Fibroblast of mammary gland (primary cell): ENCODE measurements around the gene DDX31.

Source experiments
- DNase-seq: peaks from one replicate; pipeline ENCODE4 v3.0.0-alpha.2; 2010; ENCODE audit warnings: low read depth
- H3K4me3 ChIP-seq: 2 replicates; pipeline ENCODE4 v1.5.1; 2011; ENCODE audit warnings: low read depth, mild to moderate bottlenecking, low read length, moderate library complexity; ENCODE audit not compliant: control insufficient read depth
- TF ChIP-seq, protein P1 (sequence below): conservative IDR thresholded peaks from 2 replicates; pipeline ENCODE4 v1.5.1; 2011; ENCODE audit warnings: low read depth, low read length, inconsistent platforms; ENCODE audit not compliant: control insufficient read depth, insufficient read depth

Gene DDX31

DNA sequence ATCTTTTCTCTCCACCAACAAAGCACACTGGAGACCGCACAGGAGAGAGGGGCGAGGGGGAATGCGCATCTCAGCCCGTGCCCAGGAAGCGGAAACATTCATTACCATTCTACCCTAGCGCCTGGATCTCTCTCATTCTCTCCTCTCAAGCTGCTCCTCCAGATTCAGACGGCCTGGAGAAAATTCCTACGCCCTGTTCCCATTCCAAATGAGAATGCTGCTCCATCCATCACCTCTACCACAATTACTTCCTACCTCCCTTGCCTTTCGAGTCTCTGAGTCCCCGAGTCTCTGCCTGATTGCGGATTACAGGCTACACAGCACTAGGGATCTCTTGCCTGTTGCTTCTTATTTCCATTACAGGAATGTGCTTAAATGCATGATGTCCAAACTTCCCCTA, 6.7 kb downstream of the DDX31 start:
- H3K4me3 ChIP-seq, result no peak overlapping the region
- TF ChIP-seq, protein P1, sequence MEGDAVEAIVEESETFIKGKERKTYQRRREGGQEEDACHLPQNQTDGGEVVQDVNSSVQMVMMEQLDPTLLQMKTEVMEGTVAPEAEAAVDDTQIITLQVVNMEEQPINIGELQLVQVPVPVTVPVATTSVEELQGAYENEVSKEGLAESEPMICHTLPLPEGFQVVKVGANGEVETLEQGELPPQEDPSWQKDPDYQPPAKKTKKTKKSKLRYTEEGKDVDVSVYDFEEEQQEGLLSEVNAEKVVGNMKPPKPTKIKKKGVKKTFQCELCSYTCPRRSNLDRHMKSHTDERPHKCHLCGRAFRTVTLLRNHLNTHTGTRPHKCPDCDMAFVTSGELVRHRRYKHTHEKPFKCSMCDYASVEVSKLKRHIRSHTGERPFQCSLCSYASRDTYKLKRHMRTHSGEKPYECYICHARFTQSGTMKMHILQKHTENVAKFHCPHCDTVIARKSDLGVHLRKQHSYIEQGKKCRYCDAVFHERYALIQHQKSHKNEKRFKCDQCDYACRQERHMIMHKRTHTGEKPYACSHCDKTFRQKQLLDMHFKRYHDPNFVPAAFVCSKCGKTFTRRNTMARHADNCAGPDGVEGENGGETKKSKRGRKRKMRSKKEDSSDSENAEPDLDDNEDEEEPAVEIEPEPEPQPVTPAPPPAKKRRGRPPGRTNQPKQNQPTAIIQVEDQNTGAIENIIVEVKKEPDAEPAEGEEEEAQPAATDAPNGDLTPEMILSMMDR, result no peak
- no peak for DNase-seq

DNA sequence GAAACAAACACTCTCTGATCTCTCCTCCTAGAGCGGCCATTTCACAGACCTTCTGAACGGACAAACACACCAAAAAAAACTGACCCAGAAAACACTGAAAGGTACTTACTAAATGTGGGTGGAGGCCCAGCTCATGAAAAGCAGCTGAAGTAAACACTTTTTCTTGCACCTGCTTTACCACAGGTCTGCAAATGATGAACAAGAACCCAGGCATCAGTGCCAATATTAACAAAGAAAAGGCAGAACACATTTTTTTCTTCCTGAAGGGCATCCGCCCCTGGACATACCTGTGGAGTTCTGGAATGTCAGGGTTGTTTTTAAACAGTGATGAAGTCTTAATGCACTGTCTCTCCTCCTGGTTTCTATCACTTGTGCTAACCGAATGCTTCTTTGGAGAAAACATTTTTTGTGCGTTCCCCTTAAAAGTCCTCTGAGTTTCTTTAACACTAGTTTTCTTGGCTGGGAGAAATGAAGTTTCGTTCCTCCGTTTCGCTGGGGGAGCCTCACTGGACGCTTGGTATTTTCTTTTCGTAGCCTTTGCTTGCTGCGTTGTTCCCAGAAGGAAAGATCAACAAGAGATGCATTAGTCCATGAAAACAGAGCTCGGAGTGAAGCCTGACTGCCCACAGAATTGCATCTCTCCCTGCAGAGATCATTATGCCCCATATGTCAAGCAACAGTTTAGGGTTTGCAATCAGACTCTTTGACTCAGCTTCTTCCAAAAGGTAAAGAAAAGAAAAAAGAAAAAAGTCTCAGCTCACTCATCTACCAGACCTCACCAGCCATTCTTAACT, 7.4 kb downstream of the DDX31 start:
- TF ChIP-seq, protein P1, result no peak
- no peak for DNase-seq
- H3K4me3 ChIP-seq, result no peak overlapping the region

DNA sequence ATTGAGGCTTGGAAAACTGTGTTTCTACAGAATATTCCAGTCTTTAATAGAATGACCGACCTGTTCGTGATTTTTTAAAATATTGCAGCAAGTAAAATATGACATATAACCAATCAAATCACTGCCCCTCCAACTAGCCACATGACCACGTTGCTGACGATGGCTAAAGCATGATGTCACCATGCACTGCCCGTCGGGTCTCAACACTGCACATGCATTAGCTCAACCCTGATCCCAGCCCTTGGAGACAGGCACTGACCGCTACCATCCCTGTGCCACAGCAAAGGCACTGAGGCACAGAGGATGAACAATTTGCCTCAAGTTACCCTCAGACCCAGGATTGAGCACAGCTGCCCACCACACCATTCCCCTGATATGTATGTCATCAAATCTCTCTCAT, 13.5 kb downstream of the DDX31 start:
- TF ChIP-seq, protein P1, result no peak
- H3K4me3 ChIP-seq, result no peak overlapping the region
- DNase-seq, result no peak

DNA sequence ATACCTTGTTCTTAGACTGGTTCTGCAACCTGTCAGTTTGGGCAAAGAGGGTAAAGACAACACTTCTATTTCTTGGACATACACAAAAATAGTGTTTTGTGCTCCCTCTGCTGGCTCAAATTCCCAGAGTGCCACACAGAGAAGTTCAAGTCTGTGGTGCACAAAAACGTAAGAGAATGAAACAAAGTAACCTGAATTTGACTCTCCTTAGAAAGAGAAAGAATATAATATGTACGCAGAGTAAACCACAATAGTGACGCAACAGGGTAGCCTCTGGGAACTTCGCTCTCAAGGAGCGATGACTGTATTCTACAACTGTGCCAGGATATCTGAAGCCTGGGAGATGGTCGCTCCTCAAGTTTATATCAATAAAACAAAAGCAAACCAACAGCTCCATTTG, 18.5 kb downstream of the DDX31 start:
- peak; percentile 98 for DNase-seq
- TF ChIP-seq, protein P1, result peak; percentile 76
- no peak overlapping the region for H3K4me3 ChIP-seq

GRCh38 chr9:132648685-132649084, 21.1 kb downstream of the DDX31 start:
- DNase-seq, result peak; percentile 23
- H3K4me3 ChIP-seq, result no peak overlapping the region
- TF ChIP-seq, protein P1, result no peak

- DNase-seq, result no peak
- TF ChIP-seq, protein P1, result no peak
- no peak overlapping the region for H3K4me3 ChIP-seq
Observed at GRCh38 chr9:132648283-132648682, 21.5 kb downstream of the DDX31 start.
